Nephron progenitor cell (in vitro differentiated cells): Measurements from ENCODE around the gene ERLIN1.

Experiments used
- DNase-seq: peaks from one replicate; pipeline ENCODE4 v3.0.0; 2021
- H3K27ac Mint-ChIP-seq: 2 replicates; pipeline ENCODE4 v1.8.0; 2021; ENCODE audit warnings: mild to moderate bottlenecking, moderate library complexity, mixed read lengths
- H3K27me3 Mint-ChIP-seq: 2 replicates; pipeline ENCODE4 v1.8.0; 2021; ENCODE audit warnings: mild to moderate bottlenecking, low read depth, mixed read lengths; ENCODE audit not compliant: poor library complexity
- H3K36me3 Mint-ChIP-seq: 2 replicates; pipeline ENCODE4 v1.8.0; 2021; ENCODE audit warnings: low read depth, mixed read lengths
- H3K4me1 Mint-ChIP-seq: 2 replicates; pipeline ENCODE4 v1.8.0; 2021; ENCODE audit warnings: mixed read lengths
- H3K4me3 Mint-ChIP-seq: 2 replicates; pipeline ENCODE4 v1.8.0; 2021; ENCODE audit warnings: mild to moderate bottlenecking, moderate library complexity, mixed read lengths
- H3K9me3 Mint-ChIP-seq: 2 replicates; pipeline ENCODE4 v1.8.0; 2021; ENCODE audit warnings: mild to moderate bottlenecking, moderate library complexity, mixed read lengths
- CTCF ChIP-seq: fragments of 200-600 bp; sonication (generic); IDR thresholded peaks from 2 replicates; pipeline ENCODE4 v1.5.0; 2021; ENCODE audit warnings: antibody characterized with exemption

ERLIN1 gene

GRCh38 chr10:100185364-100186252, at the start of gene ERLIN1:
Gene ERLIN1, minus strand, starts transcription at chr10:100186029. Its CDS starts 403 bp downstream, at chr10:100185626.
- Mint-ChIP-seq H3K27ac (peak within 1 kb of the TSS; percentile 99), H3K27me3 (no peaks in the 10 kb centered on the region), H3K36me3 (peaks cover 53% of the 10 kb centered on the region), H3K9me3 (peaks cover 7% of the 10 kb centered on the region), H3K4me3 (peak within 1 kb of the TSS; percentile 97), H3K4me1 (peaks cover 50% of the 10 kb centered on the region)
- TF ChIP-seq CTCF, result no peak
- DNase-seq, result peak; percentile 99

GRCh38 chr10:100232101-100232500, 46.3 kb upstream of the ERLIN1 start:
- peaks cover 17% of the 10 kb centered on the region for H3K36me3 Mint-ChIP-seq
- no peaks in the 10 kb centered on the region for H3K9me3 Mint-ChIP-seq
- peaks cover 26% of the 10 kb centered on the region for H3K4me1 Mint-ChIP-seq
- DNase-seq, result no peak
- no peak for TF ChIP-seq CTCF
- H3K4me3 Mint-ChIP-seq, result no peak overlapping the region
- no peaks in the 10 kb centered on the region for H3K27me3 Mint-ChIP-seq
- H3K27ac Mint-ChIP-seq, result peak overlapping the region; percentile 46

GRCh38 chr10:100229819-100230422, 44.1 kb upstream of the ERLIN1 start:
- DNase-seq, result no peak
- no peaks in the 10 kb centered on the region for H3K27me3 Mint-ChIP-seq
- H3K4me3 Mint-ChIP-seq, result peak overlapping the region; percentile 94
- peak overlapping the region; percentile 93 for H3K27ac Mint-ChIP-seq
- H3K9me3 Mint-ChIP-seq, result no peaks in the 10 kb centered on the region
- no peak for TF ChIP-seq CTCF
- H3K4me1 Mint-ChIP-seq, result peaks cover 26% of the 10 kb centered on the region
- H3K36me3 Mint-ChIP-seq, result peaks cover 23% of the 10 kb centered on the region

GRCh38 chr10:100223879-100224278, 38.0 kb upstream of the ERLIN1 start:
- Mint-ChIP-seq H3K4me3 (no peak overlapping the region), H3K36me3 (peaks cover 55% of the 10 kb centered on the region), H3K27me3 (no peaks in the 10 kb centered on the region), H3K4me1 (peaks cover 12% of the 10 kb centered on the region), H3K9me3 (no peaks in the 10 kb centered on the region), H3K27ac (no peak overlapping the region)
- no peak for TF ChIP-seq CTCF
- DNase-seq, result no peak

GRCh38 chr10:100222529-100222928, 36.7 kb upstream of the ERLIN1 start:
- TF ChIP-seq CTCF, result no peak
- Mint-ChIP-seq H3K9me3 (no peaks in the 10 kb centered on the region), H3K4me1 (peaks cover 2% of the 10 kb centered on the region), H3K27me3 (no peaks in the 10 kb centered on the region), H3K36me3 (peaks cover 67% of the 10 kb centered on the region), H3K4me3 (no peak overlapping the region), H3K27ac (no peak overlapping the region)
- no peak for DNase-seq
